Osteoblast (primary cell): ENCODE data around the gene KIAA1217. TPM values are rescaled to one million over a fixed set of nuclear protein-coding genes. Genes with fewer than 3 reads are reported as not detected.

Experiments used
- DNase-seq: peaks from one replicate; pipeline ENCODE4 v3.0.0; 2011; ENCODE audit warnings: low spot score, mixed read lengths; ENCODE audit not compliant: insufficient read length; ENCODE audit errors: missing footprints
- H2AFZ ChIP-seq: 2 replicates; pipeline ENCODE4 v1.6.0; 2011; ENCODE audit warnings: mild to moderate bottlenecking, low read length
- H3K27ac ChIP-seq: 2 replicates; pipeline ENCODE4 v1.5.1; 2011; ENCODE audit warnings: mild to moderate bottlenecking, low read depth, low read length, moderate library complexity
- H3K27me3 ChIP-seq: 2 replicates; pipeline ENCODE4 v1.6.0; 2012; ENCODE audit warnings: mild to moderate bottlenecking, control low read depth, inconsistent platforms, low read length, moderate library complexity; ENCODE audit not compliant: insufficient read depth
- H3K36me3 ChIP-seq: 2 replicates; pipeline ENCODE4 v1.5.1; 2011; ENCODE audit warnings: mild to moderate bottlenecking, low read length, control low read depth, moderate library complexity; ENCODE audit not compliant: insufficient read depth
- H3K4me1 ChIP-seq: 2 replicates; pipeline ENCODE4 v1.5.1; 2011; ENCODE audit warnings: mild to moderate bottlenecking, low read length, control low read depth, moderate library complexity; ENCODE audit not compliant: insufficient read depth
- H3K4me2 ChIP-seq: 2 replicates; pipeline ENCODE4 v1.6.0; 2011; ENCODE audit warnings: mild to moderate bottlenecking, low read length; ENCODE audit not compliant: insufficient read depth
- H3K4me3 ChIP-seq: fragments of 200-600 bp; sonication (generic); 3 replicates; pipeline ENCODE4 v1.5.1; 2012; ENCODE audit warnings: mild to moderate bottlenecking, low read length, inconsistent platforms; ENCODE audit not compliant: insufficient read depth
- H3K79me2 ChIP-seq: 2 replicates; pipeline ENCODE4 v1.6.0; 2012; ENCODE audit warnings: mild to moderate bottlenecking, low read length, control low read depth, inconsistent platforms; ENCODE audit not compliant: insufficient read depth
- H3K9me3 ChIP-seq: 2 replicates; pipeline ENCODE4 v1.5.1; 2011; ENCODE audit warnings: low read depth, low read length, control low read depth
- H4K20me1 ChIP-seq: 2 replicates; pipeline ENCODE4 v1.6.0; 2012; ENCODE audit warnings: mild to moderate bottlenecking, low read length, control low read depth; ENCODE audit not compliant: insufficient read depth
- total RNA-seq: library from RNA; depleted of rRNA; stranded (reverse); fragments of >200 nt; gene quantifications from 2 replicates; pipeline ENCODE4 v1.2.3, GENCODE V29; 2012
- TF ChIP-seq, protein P1 (sequence below): IDR thresholded peaks from 2 replicates; pipeline ENCODE4 v1.5.1; 2011; ENCODE audit warnings: mild to moderate bottlenecking, low read depth, low read length, moderate library complexity; ENCODE audit errors: extremely low read depth

Gene KIAA1217
- total RNA-seq, 1 donor: 51.0 TPM

GRCh38 chr10:24207781-24208611 lies 942 bp upstream of the KIAA1217 start:
- no peaks in the 10 kb centered on the region for H3K27me3 ChIP-seq
- no peaks in the 10 kb centered on the region for H3K36me3 ChIP-seq
- H3K4me2 ChIP-seq: peak overlapping the region; percentile 96
- peak overlapping the region; percentile 63 for H2AFZ ChIP-seq
- no peaks in the 10 kb centered on the region for H3K9me3 ChIP-seq
- H3K27ac ChIP-seq: no peak overlapping the region
- TF ChIP-seq, protein P1, sequence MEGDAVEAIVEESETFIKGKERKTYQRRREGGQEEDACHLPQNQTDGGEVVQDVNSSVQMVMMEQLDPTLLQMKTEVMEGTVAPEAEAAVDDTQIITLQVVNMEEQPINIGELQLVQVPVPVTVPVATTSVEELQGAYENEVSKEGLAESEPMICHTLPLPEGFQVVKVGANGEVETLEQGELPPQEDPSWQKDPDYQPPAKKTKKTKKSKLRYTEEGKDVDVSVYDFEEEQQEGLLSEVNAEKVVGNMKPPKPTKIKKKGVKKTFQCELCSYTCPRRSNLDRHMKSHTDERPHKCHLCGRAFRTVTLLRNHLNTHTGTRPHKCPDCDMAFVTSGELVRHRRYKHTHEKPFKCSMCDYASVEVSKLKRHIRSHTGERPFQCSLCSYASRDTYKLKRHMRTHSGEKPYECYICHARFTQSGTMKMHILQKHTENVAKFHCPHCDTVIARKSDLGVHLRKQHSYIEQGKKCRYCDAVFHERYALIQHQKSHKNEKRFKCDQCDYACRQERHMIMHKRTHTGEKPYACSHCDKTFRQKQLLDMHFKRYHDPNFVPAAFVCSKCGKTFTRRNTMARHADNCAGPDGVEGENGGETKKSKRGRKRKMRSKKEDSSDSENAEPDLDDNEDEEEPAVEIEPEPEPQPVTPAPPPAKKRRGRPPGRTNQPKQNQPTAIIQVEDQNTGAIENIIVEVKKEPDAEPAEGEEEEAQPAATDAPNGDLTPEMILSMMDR: no peak
- H3K4me3 ChIP-seq: peak overlapping the region; percentile 73
- no peaks in the 10 kb centered on the region for H4K20me1 ChIP-seq
- peaks cover 14% of the 10 kb centered on the region for H3K4me1 ChIP-seq
- no peaks in the 10 kb centered on the region for H3K79me2 ChIP-seq
- DNase-seq: no peak

- Histone ChIP-seq H3K36me3 (no peaks in the 10 kb centered on the region), H2AFZ (peak overlapping the region; percentile 63), H3K79me2 (no peaks in the 10 kb centered on the region), H3K27ac (peak overlapping the region; percentile 39), H3K9me3 (no peaks in the 10 kb centered on the region), H3K4me2 (peak overlapping the region; percentile 96), H4K20me1 (no peaks in the 10 kb centered on the region), H3K27me3 (no peaks in the 10 kb centered on the region), H3K4me3 (peak overlapping the region; percentile 73), H3K4me1 (peaks cover 14% of the 10 kb centered on the region)
- TF ChIP-seq, protein P1: no peak
- peak; percentile 76 for DNase-seq
Measured at GRCh38 chr10:24209432-24209771, 464 bp downstream of the KIAA1217 start.

DNA sequence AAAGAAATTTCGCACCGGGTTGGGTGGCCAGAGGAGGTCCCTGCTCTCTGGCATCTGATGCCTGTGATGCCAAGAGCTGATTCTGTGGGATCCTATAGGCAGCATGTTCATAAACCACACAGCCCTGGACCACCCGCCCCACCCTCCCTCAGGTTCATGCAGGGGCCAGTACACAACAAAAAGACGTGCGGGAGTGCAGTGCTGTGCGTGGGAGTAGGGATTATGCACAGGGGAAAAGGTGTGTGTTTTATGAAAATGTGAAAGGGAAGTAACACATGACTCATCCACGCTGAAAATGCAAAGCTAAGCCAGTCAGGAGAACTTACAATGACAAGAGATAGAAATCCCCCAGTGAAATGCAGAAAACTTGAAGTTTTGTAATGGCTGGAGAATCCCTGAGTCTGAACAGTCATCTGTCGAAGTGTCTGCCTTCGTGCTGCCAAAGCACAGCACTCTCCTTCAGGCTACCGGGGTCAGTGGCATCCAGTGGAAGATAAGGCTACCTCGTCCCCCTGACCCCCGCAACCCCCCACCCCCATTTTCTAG lies 1.1 kb downstream of the KIAA1217 start:
- DNase-seq: peak; percentile 81
- H3K4me3 ChIP-seq: peak overlapping the region; percentile 73
- H3K36me3 ChIP-seq: no peaks in the 10 kb centered on the region
- no peaks in the 10 kb centered on the region for H3K27me3 ChIP-seq
- no peaks in the 10 kb centered on the region for H3K79me2 ChIP-seq
- H3K9me3 ChIP-seq: no peaks in the 10 kb centered on the region
- peaks cover 14% of the 10 kb centered on the region for H3K4me1 ChIP-seq
- peak overlapping the region; percentile 96 for H3K4me2 ChIP-seq
- TF ChIP-seq, protein P1: no peak
- no peak overlapping the region for H2AFZ ChIP-seq
- no peaks in the 10 kb centered on the region for H4K20me1 ChIP-seq
- H3K27ac ChIP-seq: no peak overlapping the region

DNA sequence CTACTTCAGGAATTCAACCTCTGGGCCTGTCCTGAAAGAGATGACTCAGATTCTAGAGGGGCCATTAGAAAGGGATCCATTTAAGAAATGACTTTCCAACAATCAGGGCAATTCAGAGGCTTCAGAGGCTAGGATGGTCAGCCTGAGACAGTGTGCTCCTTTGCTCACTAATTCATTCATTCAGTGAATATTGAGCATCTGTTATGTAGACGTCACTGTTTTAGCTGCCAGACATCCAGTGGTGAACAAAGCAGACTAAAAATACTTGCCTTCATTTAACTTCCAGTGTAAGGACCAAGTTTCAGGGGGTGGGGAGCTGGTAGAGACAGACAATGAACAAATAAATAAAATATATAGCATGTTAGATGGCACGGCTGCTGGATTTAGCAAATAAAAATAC lies 1.6 kb downstream of the KIAA1217 start:
- H3K9me3 ChIP-seq: no peaks in the 10 kb centered on the region
- no peak overlapping the region for H3K27ac ChIP-seq
- no peaks in the 10 kb centered on the region for H3K79me2 ChIP-seq
- no peaks in the 10 kb centered on the region for H3K36me3 ChIP-seq
- H3K4me1 ChIP-seq: peaks cover 14% of the 10 kb centered on the region
- H3K4me2 ChIP-seq: peak overlapping the region; percentile 96
- H2AFZ ChIP-seq: no peak overlapping the region
- H3K27me3 ChIP-seq: no peaks in the 10 kb centered on the region
- H3K4me3 ChIP-seq: no peak overlapping the region
- DNase-seq: no peak
- TF ChIP-seq, protein P1: no peak
- no peaks in the 10 kb centered on the region for H4K20me1 ChIP-seq
